IPS-11a (cell line): Measurements from ENCODE around the gene ADAMTS17.

Source experiments
- H3K4me3 ChIP-seq: one replicate; pipeline ENCODE4 v1.5.1; 2013; ENCODE audit warnings: low read depth, low read length, control low read depth

The ADAMTS17 gene

GRCh38 chr15:100141311-100142001, 200.3 kb downstream of the ADAMTS17 start:
- no peak overlapping the region for H3K4me3 ChIP-seq

DNA sequence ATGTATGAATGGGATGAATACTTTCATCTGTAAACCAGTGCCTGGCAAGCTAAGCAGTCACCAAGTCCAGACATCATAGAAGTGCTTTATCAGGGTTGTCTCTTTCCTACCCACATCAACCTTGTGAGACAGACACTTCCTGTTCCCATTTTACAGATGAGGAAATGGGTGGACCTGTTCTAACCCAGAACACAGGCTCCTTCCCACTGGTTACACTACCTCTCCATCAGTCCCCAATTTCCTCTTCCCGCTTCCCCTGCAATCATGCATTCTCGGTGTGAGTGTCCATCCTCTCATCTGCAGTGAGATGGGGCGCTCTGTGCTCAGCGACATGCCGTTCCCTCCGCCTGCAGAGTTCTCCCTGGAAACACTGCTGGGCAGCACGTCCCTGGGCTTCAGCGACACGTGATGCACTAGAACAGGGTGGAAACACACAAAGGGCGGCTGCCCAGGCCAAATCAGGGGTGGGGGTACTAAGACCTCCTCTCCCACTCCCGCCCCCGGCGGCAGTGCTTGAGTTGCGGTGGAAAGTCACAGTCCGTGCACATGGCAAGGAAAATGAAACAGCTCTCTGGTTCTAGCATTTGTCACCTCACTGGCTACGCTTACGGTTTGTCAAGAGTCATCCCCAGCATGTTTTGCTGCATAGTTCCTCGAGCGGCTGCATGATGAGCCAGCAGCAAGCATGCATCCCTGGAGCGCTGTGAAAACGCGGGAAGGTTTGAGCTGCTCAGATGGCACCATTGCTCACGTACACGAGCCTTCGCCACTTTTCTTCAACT, 201.1 kb downstream of the ADAMTS17 start:
- no peak overlapping the region for H3K4me3 ChIP-seq

DNA sequence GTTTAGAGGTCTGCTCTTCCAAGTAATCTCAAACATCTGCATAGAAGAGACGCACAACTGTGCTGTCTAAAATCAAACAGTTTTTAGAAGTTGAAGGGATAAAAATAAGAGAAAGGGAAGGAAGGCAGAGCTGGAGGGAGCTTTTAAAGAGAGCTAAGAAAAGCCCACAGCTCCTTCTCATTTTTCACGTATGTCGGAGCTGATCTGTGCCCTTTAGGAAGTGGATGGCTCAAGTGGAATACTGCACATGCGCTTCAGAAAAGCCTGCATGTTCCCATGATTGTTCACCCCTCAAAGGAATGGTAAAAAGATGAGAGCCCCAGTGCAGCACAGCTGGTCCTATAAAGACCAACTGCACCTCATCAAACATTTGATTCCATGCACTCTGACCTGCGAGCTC, 207.2 kb downstream of the ADAMTS17 start:
- no peak overlapping the region for H3K4me3 ChIP-seq

- H3K4me3 ChIP-seq, result no peak overlapping the region
Measured at GRCh38 chr15:100134089-100134583, 207.6 kb downstream of the ADAMTS17 start.

DNA sequence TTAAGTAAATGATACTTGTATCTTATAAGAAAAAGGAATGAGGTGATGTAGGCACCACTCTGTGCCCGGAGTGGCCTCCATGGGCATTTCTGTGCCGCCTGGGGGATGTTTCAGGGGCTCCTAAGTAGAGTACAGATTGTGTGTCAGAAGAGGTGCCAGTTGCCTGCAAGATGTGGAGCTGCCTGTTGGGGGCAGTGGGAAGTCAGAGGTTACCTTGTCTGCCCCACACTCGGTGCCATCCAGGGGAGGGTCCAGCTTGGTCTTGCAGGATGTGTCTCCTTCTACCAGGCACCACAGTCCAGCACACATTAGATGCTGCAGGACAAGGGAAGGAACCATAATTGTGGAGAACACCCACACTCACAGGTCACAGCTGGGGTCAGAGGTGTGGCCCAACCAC, 208.8 kb downstream of the ADAMTS17 start:
- no peak overlapping the region for H3K4me3 ChIP-seq

DNA sequence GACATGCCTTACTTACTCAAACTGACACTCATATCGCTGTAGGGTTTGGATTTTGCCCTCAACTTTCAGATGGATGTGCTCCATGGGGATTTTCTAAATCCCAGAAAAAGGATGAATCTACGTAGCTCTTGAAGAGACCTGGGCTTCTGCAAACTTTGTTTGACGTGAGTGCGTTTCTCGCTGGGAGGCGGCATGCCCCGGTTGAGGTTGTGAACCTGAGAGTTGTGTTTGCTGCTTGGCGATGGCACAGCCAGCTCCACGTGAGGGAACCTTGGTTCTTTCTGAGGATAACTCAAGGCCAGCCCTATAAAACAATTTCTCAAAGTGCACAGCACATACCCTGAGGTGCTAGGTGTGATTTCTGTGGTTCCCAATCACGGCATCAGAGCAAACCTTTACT, 209.5 kb downstream of the ADAMTS17 start:
- H3K4me3 ChIP-seq, result no peak overlapping the region

- H3K4me3 ChIP-seq, result no peak overlapping the region
Measured at GRCh38 chr15:100131321-100132224, 210.2 kb downstream of the ADAMTS17 start.

- no peak overlapping the region for H3K4me3 ChIP-seq
Measured at GRCh38 chr15:100129677-100130076, 212.1 kb downstream of the ADAMTS17 start.

- no peak overlapping the region for H3K4me3 ChIP-seq
Measured at GRCh38 chr15:100125401-100126191, 216.2 kb downstream of the ADAMTS17 start.

DNA sequence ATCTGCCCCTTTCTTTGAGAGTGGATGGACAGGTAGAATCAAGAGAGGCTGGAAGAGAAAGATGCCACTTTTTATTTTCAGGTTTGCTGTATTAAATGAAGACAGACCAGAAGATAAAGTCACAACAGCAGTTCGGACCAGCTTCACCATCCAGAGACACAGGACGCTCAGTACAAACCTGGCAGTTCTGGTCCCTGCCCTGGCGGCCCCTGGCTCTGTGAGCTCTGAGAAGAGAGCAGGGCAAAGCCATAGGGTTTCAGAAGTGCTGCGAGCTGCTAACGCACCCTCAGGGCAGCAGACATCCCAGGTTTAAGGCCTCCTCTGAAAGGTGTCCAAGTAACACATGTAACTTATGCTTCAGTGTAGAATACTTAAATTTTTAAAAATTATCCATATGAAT, 216.8 kb downstream of the ADAMTS17 start:
- no peak overlapping the region for H3K4me3 ChIP-seq

DNA sequence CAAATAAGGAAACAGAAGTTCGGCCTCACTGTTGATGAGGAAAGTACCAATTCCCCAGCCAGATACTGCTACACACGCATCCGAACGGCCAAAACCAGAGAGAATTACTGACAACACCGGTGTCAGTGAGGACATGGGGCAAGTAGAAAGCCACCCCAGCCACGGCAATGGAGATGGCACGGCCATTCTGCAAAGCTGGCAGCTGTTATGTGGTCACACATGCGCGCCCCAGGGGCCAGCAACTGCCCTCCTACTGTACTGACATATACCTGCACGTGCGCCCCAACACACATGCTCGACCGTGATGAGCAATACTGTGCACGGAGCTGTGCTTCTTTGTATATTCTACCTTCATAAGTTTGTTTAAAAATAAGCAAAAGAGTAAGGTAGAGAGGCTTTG, 217.4 kb downstream of the ADAMTS17 start:
- H3K4me3 ChIP-seq, result no peak overlapping the region

DNA sequence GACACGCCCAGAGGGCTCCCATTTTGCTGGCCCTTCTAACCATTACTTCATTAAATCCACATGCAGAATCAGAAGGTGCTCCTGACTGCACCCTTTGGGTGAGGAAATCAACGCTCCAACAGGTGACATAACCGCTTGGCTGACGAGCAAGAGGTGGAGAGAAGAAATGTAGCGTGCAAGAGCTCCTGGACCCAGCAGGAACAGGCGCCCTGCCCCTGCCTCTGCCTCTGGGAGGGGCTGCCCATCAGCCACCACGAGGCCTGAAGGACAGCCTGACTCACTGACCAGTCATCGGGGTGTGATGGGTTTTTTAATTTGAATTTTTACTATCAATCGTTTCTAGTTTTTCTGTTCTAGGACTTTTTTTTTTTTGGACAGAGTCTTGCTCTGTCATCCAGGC, 218.2 kb downstream of the ADAMTS17 start:
- H3K4me3 ChIP-seq, result no peak overlapping the region

GRCh38 chr15:100121285-100121684, 220.5 kb downstream of the ADAMTS17 start:
- H3K4me3 ChIP-seq, result no peak overlapping the region

- H3K4me3 ChIP-seq, result no peak overlapping the region
Measured at GRCh38 chr15:100120111-100120510, 221.7 kb downstream of the ADAMTS17 start.

GRCh38 chr15:100118546-100118945, 223.2 kb downstream of the ADAMTS17 start:
- no peak overlapping the region for H3K4me3 ChIP-seq

DNA sequence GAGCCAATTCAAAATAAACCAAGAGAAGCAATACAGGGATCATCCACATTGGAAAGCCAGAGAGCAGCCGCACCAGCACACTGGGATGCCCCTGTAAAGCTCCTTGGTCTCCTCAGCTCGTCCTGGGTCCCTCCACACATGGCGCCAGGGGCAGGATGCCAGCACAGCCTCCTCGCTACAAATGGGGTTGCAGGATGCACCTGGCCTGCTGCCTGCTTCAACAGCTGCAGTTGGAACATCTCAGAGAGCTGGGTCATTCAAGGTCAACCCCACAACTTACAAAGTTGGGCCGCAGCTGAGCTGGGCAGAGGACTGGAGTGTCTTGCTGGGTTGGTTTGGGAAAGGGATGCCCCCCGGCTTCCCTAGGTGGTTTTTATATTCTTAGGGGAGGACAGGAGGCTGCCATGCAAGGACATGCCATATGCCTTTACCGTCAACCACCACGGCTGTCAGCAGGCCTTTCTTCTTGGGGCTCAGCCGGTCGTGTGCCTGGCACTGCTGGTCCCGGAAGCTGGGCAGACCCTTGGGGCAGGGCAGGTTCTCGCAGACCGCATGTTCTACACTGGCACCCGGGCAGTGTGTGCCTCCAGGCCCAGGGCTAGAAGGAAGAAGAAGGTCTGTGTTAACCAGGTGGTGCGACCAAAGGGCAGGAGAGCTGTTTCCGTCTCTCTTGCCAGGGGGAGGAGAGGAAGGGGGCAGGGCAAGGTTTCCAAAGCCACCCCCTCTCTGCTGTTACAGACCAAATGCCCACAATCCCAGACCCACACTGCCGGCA, 225.2 kb downstream of the ADAMTS17 start:
- no peak overlapping the region for H3K4me3 ChIP-seq

- H3K4me3 ChIP-seq, result no peak overlapping the region
Measured at GRCh38 chr15:100115711-100116090, 226.1 kb downstream of the ADAMTS17 start.

DNA sequence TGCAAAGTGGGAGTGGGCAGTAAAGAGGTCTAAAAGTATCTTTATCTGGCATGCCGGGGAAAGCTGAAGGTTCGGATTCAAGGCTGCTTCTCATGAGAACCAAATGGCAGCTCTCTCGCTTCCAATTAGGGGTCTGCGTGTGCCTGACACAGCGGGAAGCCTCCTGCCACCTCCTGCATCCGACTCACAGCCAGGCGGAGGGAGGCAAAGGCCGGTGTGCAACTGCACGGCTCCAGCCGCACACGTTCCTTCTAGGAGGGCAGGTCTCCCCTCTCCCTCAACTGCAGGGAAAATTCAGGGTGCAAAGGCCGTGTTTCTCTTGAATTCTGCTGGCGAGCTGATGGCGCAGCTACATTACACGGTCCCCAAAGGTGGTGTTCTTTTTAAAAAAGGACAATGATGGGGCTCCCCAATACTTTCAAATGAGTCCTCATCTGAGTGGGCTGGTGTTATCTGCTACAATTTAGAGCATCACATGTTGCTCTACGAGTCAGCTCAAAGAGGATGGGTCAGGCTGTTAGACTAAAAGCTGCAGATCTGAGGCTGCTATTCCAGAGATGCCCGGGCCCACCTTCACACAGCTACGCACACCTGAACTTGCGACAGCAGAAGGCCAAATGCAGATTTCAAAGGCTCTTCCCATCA, 226.6 kb downstream of the ADAMTS17 start:
- H3K4me3 ChIP-seq, result no peak overlapping the region

GRCh38 chr15:100114571-100114970, 227.2 kb downstream of the ADAMTS17 start:
- H3K4me3 ChIP-seq, result no peak overlapping the region
